Pancreas (tissue), 10 donors: ENCODE results near the gene RASL12. TPM values are rescaled to one million over a fixed set of nuclear protein-coding genes. Genes with fewer than 3 reads are reported as not detected.
A peak's percentile ranks its signal among the peaks of the same experiment; 100 is the strongest.
"Not testable (repeated sequence)": the region's sequence is repeated elsewhere in the genome, so short reads cannot be mapped to it uniquely, and the experiment has no call there.

Source experiments
- ATAC-seq, 4 donors: fragments of 200-7000 bp; cut with Tn5 transposase; one replicate each; pipeline versions ENCODE4 v1.8.0 to v1.9.1; 2020; ENCODE audit warnings: mild to moderate bottlenecking in 4 of 4, moderate library complexity in 4 of 4
- DNase-seq, 6 donors: peaks; one replicate each; pipeline ENCODE4 v3.0.0-alpha.2; 2020
- FAIRE-seq: peaks from 2 replicates; lab custom pipeline; 2012; peaks lifted over from hg19 to GRCh38; lab: Jason Lieb, UNC
- H3K27ac ChIP-seq, 4 donors: fragments of 200-600 bp; sonication (generic); 1 replicate in 3 of 4; 2 replicates in 1 of 4; pipeline versions ENCODE4 v1.5.0 to v1.8.0; 2020
- H3K27me3 ChIP-seq, 4 donors: fragments of 200-600 bp; one replicate each; pipeline ENCODE4 v1.8.0; 2021
- H3K36me3 ChIP-seq, 3 donors: fragments of 200-600 bp; sonication (generic) in 1 of 3; one replicate each; pipeline versions ENCODE4 v1.5.0 to v1.8.0; 2020 to 2021
- H3K4me1 ChIP-seq, 3 donors: fragments of 200-600 bp; one replicate each; pipeline ENCODE4 v1.8.0; 2021
- H3K4me3 ChIP-seq, 4 donors: fragments of 200-600 bp; sonication (generic) in 2 of 4; one replicate each; pipeline versions ENCODE4 v1.5.0 to v1.8.0; 2020 to 2021
- H3K9me3 ChIP-seq, 4 donors: fragments of 200-600 bp; one replicate each; pipeline ENCODE4 v1.8.0; 2021
- WGBS, 2 donors: extraction: QIAGEN DNeasy Blood & Tissue Kit; methylation state at CpG; one replicate each; pipeline ENCODE4 v1.1.7; 2013; 5-methylcytosine and 5-hydroxymethylcytosine counted together
- intact Hi-C, 3 donors: fragments of 100-400 bp; cut with DNase I; formaldehyde crosslinking; loops; one replicate each; pipeline versions ENCODE4 v1.11.1 to v1.14.2; 2022
- polyA plus RNA-seq, 2 donors: library from polyadenylated mRNA; stranded (reverse); fragments of 200-250 nt; gene quantifications; one replicate each; pipeline ENCODE4 v1.2.3, GENCODE V29; 2013
- total RNA-seq, 6 donors: library from RNA; stranded (reverse); fragmentation: NEBNext Ultra II Directional in 4 of 6; extraction: Animal tissue kit (Norgen Biotek cat#: 25700) in 4 of 6; gene quantifications; one replicate each; pipeline versions ENCODE4 v1.2.1 to v1.2.4, GENCODE V29; 2021 to 2023
- TF ChIP-seq, protein P1 (sequence below), 4 donors: fragments of 200-600 bp; sonication (generic) in 3 of 4; IDR thresholded peaks; one replicate each; pipeline versions ENCODE4 v1.5.0 to v1.8.0; 2021; ENCODE audit warnings: antibody characterized with exemption in 4 of 4
- donor health status: healthy with polysubstance abuse.
- donor health status: DM: no; HTN: no; CAD: no; lungs with moderate emphysema.
- donor health status: DM: no; HTN: no; CAD: no.
- donor health status: control.
- donor health status: control.
- donor health status: Bipolar disorder and iron deficiency.
- donor health status: DM: yes; HTN: yes; CAD: no.
- donor health status: DM: no; HTN: no; CAD: no.
- donor health status: DM: no; HTN: no; CAD: no.
- donor health status: DM: yes; HTN: yes; CAD: no.

The RASL12 gene
- total and polyA plus RNA-seq, 8 donors: 0.28 to 4.2 (median 1.7) TPM

GRCh38 chr15:65101411-65101890, 33.7 kb upstream of the RASL12 start:
- Histone ChIP-seq H3K9me3 (no peaks in the 10 kb centered on the region), H3K27me3 (no peaks in the 10 kb centered on the region), H3K27ac (no peak overlapping the region), H3K36me3 (peaks cover 0 to 22% (median 2%) of the 10 kb centered on the region in 3 donors), H3K4me1 (no peaks in the 10 kb centered on the region), H3K4me3 (no peak overlapping the region)
- TF ChIP-seq, protein P1, sequence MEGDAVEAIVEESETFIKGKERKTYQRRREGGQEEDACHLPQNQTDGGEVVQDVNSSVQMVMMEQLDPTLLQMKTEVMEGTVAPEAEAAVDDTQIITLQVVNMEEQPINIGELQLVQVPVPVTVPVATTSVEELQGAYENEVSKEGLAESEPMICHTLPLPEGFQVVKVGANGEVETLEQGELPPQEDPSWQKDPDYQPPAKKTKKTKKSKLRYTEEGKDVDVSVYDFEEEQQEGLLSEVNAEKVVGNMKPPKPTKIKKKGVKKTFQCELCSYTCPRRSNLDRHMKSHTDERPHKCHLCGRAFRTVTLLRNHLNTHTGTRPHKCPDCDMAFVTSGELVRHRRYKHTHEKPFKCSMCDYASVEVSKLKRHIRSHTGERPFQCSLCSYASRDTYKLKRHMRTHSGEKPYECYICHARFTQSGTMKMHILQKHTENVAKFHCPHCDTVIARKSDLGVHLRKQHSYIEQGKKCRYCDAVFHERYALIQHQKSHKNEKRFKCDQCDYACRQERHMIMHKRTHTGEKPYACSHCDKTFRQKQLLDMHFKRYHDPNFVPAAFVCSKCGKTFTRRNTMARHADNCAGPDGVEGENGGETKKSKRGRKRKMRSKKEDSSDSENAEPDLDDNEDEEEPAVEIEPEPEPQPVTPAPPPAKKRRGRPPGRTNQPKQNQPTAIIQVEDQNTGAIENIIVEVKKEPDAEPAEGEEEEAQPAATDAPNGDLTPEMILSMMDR (IDR thresholded peaks at IDR 0.05): peak; percentile 34 to 52 (median 48)
- ATAC-seq (peak in 3 of 4 donors; percentile 53 to 72 (median 56)), DNase-seq (peak in 4 of 6 donors; percentile 33 to 74 (median 38)), FAIRE-seq (no peak)
- 51 to 67% methylated on average over 9 of the region's 9 CpGs for WGBS, 2 donors
- intact Hi-C loops: no loop called here

GRCh38 chr15:65100442-65100841, 32.7 kb upstream of the RASL12 start:
- Histone ChIP-seq H3K9me3 (no peaks in the 10 kb centered on the region), H3K4me1 (no peaks in the 10 kb centered on the region), H3K4me3 (no peak overlapping the region), H3K36me3 (peaks cover 0 to 12% (median 2%) of the 10 kb centered on the region in 3 donors), H3K27me3 (no peaks in the 10 kb centered on the region), H3K27ac (no peak overlapping the region)
- ATAC-seq: no peak
- DNase-seq: peak in 1 of 6 donors; percentile 39
- TF ChIP-seq, protein P1 (IDR thresholded peaks at IDR 0.05): no peak
- intact Hi-C loops: no loop called here
- no peak for FAIRE-seq
- WGBS, 2 donors: 79 to 88% methylated on average over 7 of the region's 7 CpGs

GRCh38 chr15:65099801-65100200, 32.0 kb upstream of the RASL12 start:
- H3K27ac ChIP-seq, H3K9me3 ChIP-seq, H3K4me3 ChIP-seq, H3K4me1 ChIP-seq, FAIRE-seq, intact Hi-C loops, ATAC-seq, H3K27me3 ChIP-seq: not testable (repeated sequence)
- WGBS, 2 donors: 92 to 93% methylated on average over 10 of the region's 10 CpGs
- peaks cover 0 to 10% (median 2%) of the 10 kb centered on the region in 3 donors for H3K36me3 ChIP-seq
- peak in 1 of 6 donors; percentile 4 for DNase-seq

DNA sequence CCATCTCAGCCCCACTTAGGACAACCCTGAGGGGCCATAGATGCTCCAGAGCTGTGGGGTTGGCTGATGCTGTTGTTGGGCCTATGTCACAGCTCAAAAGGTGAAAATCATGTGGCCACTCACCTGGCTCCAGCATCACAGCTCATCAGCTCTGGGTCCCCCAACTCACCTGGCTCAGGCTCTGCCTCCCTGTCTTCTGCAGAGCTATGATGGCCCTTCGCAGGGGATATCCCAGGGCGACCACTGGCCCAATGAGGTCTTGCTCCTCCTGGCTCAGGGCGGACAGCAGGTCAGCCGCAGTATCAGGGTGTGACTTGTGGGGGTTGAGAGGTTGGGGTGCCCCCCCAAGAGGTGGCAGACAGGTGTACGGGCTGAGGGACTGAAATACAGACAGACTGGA, 31.5 kb upstream of the RASL12 start:
- Histone ChIP-seq H3K4me1 (no peaks in the 10 kb centered on the region), H3K27ac (no peak overlapping the region), H3K36me3 (peaks cover 0 to 10% (median 2%) of the 10 kb centered on the region in 3 donors), H3K27me3 (no peaks in the 10 kb centered on the region), H3K9me3 (no peaks in the 10 kb centered on the region), H3K4me3 (no peak overlapping the region)
- ATAC-seq (no peak), FAIRE-seq (no peak), DNase-seq (peak in 1 of 6 donors; percentile 14)
- TF ChIP-seq, protein P1 (IDR thresholded peaks at IDR 0.05): no peak
- 92 to 94% methylated on average over 5 of the region's 5 CpGs for WGBS, 2 donors
- intact Hi-C loops: no loop called here

GRCh38 chr15:65097651-65098263, 30.0 kb upstream of the RASL12 start:
- FAIRE-seq (no peak), DNase-seq (peak in 1 of 6 donors; percentile 24), ATAC-seq (no peak)
- TF ChIP-seq, protein P1 (IDR thresholded peaks at IDR 0.05): no peak
- intact Hi-C loops: no loop called here
- Histone ChIP-seq H3K27ac (no peak overlapping the region), H3K27me3 (no peaks in the 10 kb centered on the region), H3K36me3 (peaks cover 0 to 10% (median 2%) of the 10 kb centered on the region in 3 donors), H3K4me1 (no peaks in the 10 kb centered on the region), H3K4me3 (no peak overlapping the region), H3K9me3 (no peaks in the 10 kb centered on the region)
- WGBS, 2 donors: 90 to 93% methylated on average over 7 of the region's 7 CpGs
